Fibroblast of mammary gland (primary cell): ENCODE data around the gene GPR142.
A peak's percentile ranks its signal among the peaks of the same experiment; 100 is the strongest.

ENCODE experiments used
- DNase-seq: peaks from one replicate; pipeline ENCODE4 v3.0.0-alpha.2; 2010; ENCODE audit warnings: low read depth
- H3K4me3 ChIP-seq: 2 replicates; pipeline ENCODE4 v1.5.1; 2011; ENCODE audit warnings: low read depth, mild to moderate bottlenecking, low read length, moderate library complexity; ENCODE audit not compliant: control insufficient read depth
- CTCF ChIP-seq: conservative IDR thresholded peaks from 2 replicates; pipeline ENCODE4 v1.5.1; 2011; ENCODE audit warnings: low read depth, low read length, inconsistent platforms; ENCODE audit not compliant: control insufficient read depth, insufficient read depth

GPR142 gene

DNA sequence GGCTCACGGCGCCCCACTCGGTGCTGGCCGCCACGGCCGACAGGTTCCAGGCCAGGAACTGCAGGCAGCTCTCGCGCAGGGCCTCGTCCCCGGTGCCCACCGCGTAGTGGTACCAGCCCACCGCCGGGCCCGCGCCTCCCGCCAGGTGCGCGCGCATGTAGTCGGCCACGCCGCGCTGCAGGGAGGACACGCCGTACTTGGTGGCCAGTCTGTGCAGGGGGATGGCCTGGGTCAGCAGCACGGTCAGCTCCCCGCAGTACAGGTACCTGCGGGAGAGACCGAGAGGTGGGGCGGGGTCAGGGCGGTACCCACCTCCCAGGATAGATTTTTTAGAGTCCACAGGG, 9.9 kb upstream of the GPR142 start:
- DNase-seq, result no peak
- H3K4me3 ChIP-seq, result no peak overlapping the region
- no peak for TF ChIP-seq CTCF

DNA sequence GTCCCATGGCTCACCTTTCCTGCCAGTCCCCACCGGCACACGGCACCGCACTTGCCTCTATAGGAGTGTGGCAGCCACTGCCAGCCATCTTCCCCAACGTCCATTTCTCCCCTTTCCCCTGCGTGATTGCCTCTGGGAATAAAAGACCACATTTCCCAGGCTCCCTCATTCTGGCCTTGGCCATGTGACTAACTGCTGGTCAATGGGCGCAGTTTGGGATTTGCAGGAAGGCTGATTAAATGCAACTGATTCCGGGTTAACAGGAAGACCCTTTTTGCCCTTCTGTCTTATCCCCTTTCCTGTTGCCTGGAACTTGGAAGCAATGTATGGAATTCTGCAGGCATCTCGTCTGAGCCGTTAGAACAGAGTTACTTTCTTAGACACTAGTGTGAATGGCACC, 8.6 kb upstream of the GPR142 start:
- H3K4me3 ChIP-seq, result no peak overlapping the region
- TF ChIP-seq CTCF, result no peak
- no peak for DNase-seq

DNA sequence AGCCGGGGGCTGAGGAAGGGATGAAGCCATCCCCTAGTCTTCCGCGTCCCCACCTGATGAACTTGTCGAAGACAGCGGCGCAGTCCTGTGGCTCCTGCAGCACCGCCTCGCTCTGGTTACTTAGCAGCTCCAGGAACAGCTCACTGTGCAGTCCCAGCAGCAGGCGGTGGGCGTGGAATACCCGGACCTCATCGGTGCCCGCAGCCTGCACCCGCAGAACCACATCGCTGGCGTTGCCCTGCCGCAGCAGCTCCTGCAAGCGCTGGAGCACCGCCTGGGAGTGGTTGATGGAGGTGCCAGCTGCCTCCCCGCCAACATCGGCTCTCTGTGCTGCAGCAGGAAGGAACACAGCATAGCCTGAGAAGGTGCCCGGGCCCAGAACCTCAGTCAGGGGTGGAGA, 7.4 kb upstream of the GPR142 start:
- no peak for DNase-seq
- no peak for TF ChIP-seq CTCF
- no peak overlapping the region for H3K4me3 ChIP-seq

GRCh38 chr17:74360899-74361229, 6.4 kb upstream of the GPR142 start:
- no peak for TF ChIP-seq CTCF
- no peak for DNase-seq
- no peak overlapping the region for H3K4me3 ChIP-seq

DNA sequence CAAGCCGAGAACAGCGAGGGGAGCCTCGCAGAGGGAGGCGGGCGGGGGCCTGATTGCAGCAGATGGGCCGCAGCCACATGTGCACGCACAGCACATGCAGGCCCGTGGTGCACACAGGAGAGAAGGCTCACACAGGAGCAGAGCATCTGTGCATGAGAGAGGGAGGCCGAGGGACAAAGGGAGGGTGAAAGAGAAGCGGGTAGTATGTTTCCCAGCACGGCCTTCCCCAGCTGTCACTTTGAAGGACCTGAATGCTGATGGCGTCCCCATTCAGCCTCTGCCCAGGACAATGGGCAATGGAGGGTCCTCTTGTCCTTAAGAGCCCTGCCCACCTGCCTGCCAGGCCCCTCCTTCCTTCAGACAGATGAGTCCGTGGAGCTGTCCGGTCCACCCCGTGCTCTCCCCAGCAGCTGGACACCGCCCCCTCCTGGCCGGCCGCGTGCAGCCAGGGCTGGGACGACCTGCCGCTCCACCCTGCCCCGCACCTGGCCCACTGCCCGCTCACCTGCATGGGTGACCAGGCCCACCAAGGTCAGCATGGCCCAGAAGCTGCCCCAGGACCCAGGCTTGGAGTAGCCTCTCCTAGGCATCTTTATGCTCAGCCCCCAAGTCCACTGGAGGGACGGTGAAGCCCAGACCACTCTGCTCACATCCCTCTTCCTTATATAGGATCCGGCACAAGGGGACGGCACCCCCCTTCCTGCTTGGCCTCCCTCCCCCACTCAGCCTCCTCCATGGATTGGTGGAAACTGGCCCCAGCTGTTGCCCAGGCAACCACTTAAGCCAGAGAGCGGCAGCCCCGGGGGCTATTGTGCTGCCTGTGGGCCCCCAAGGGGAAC, 5.9 kb upstream of the GPR142 start, which contains the start of gene BTBD17:
TSS of gene BTBD17 (minus strand) at position 639 of the 839 bp plus-strand sequence. CDS start at position 590, 49 bp downstream.
- no peak within 1 kb of the TSS for H3K4me3 ChIP-seq
- DNase-seq, result peak; percentile 23
- no peak for TF ChIP-seq CTCF

DNA sequence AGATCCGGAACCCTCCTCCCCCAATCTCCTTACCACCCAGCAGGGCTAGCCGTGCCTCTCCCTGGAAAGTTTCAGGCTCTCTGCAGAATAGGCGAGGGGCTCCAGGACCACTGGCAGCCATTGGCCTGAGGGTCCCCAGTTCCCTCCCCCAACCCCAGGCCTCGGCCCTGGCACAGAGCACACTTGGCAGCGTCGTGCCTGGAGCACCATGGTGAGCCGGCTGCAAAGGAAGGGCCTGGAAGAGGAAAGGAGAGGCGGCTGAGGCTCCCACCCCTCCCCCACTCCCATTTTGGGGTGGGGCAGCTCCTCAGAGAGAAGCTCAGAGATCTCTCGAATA, 5.3 kb upstream of the GPR142 start:
- no peak for DNase-seq
- no peak overlapping the region for H3K4me3 ChIP-seq
- TF ChIP-seq CTCF, result no peak

DNA sequence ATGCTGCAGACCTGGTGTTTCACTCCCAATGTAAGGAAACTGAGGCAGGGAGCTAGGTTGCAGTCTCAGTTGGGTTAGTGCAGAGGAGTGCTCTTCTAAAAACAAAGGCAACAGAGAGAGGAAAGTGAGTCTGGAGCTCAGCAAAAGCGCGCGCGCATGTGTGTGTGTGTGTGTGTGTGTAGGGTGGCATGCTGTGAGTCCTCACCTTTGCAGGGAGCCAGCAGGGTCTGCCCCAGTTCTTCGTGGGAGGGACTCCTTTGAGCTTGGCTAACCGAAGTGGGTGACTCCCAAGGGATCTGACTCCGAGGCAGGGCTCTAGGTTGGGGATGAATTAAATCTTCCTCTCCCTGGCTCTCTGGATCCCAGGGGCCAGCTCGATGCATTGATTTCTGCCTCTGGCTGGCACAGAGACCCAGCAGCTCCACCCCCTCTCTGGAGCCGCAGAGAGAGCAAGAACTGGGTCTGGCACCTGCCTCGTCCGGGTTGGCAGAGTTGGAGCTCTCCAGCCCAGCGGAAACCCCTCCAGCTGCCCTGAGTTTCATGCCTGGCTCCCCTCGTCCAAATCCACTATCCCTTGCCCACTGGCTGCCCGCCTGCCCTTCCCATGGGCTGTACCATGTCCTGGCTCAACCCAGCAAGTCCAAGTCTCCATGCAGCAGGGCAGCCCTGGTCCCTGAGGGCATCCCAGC, 4.4 kb upstream of the GPR142 start:
- TF ChIP-seq CTCF, result no peak
- H3K4me3 ChIP-seq, result no peak overlapping the region
- DNase-seq, result no peak
